T-cell (primary cell): ENCODE measurements around the gene VSIR. TPM values are rescaled to one million over a fixed set of nuclear protein-coding genes. Genes with fewer than 3 reads are reported as not detected.
A peak's percentile ranks its signal among the peaks of the same experiment; 100 is the strongest.

Source experiments
- ATAC-seq, 4 experiments: fragments of 200-7000 bp in 3 of 4; fragments of 150-1000 bp in 1 of 4; cut with Tn5 transposase; replicated peaks in 1 of 4; 1 replicate in 3 of 4; 2 replicates in 1 of 4; pipeline ENCODE4 v1.10.0; 2021; ENCODE audit warnings: moderate library complexity in 3 of 4, mild to moderate bottlenecking in 2 of 4, moderate number of reproducible peaks in 1 of 4
- CTCF ChIA-PET, 2 donors: fragments of 300-600 bp; sonication (Branson Sonifier 250); formaldehyde crosslinking; loops; one replicate each; lab custom pipeline; 2022; ENCODE audit warnings: antibody characterized with exemption in 2 of 2; lab: Charles Lee
- POLR2A ChIA-PET, 2 donors: fragments of 300-600 bp; sonication (Branson Sonifier 250); formaldehyde crosslinking; loops; one replicate each; lab custom pipeline; 2022; ENCODE audit warnings: antibody characterized with exemption in 2 of 2; lab: Charles Lee
- DNase-seq, 35 experiments: peaks; one replicate each; pipeline versions ENCODE4 v3.0.0 to v3.0.0-alpha.2; 2013 to 2023
- H3K27ac ChIP-seq: one replicate; pipeline ENCODE4 v1.5.1; 2013; ENCODE audit warnings: low read length
- H3K27me3 ChIP-seq, 2 experiments: replicated peaks in 1 of 2; 1 replicate in 1 of 2; 2 replicates in 1 of 2; pipeline versions ENCODE4 v1.6.1 to v1.7.0; 2013; ENCODE audit warnings: low read length in 1 of 2, mixed read lengths in 1 of 2; ENCODE audit not compliant: control insufficient read depth in 2 of 2, insufficient read depth in 2 of 2; ENCODE audit errors: extremely low read depth in 1 of 2
- H3K36me3 ChIP-seq, 2 donors: 1 replicate in 1 of 2; 2 replicates in 1 of 2; pipeline versions ENCODE4 v1.6.1 to v1.7.0; 2013; ENCODE audit warnings: low read length in 1 of 2; ENCODE audit not compliant: control insufficient read depth in 2 of 2, insufficient read depth in 1 of 2; ENCODE audit errors: extremely low read depth in 1 of 2
- H3K4me1 ChIP-seq, 2 experiments: 1 replicate in 1 of 2; 2 replicates in 1 of 2; pipeline versions ENCODE4 v1.6.1 to v1.7.0; 2013; ENCODE audit warnings: low read length in 2 of 2, mixed read lengths in 1 of 2; ENCODE audit not compliant: insufficient read depth in 2 of 2, control insufficient read depth in 1 of 2; ENCODE audit errors: extremely low read depth in 1 of 2
- H3K4me3 ChIP-seq, 2 donors: 1 replicate in 1 of 2; 2 replicates in 1 of 2; pipeline versions ENCODE4 v1.5.1 to v1.7.0; 2013; ENCODE audit warnings: mild to moderate bottlenecking in 2 of 2, low read length in 1 of 2, moderate library complexity in 1 of 2; ENCODE audit not compliant: control insufficient read depth in 1 of 2; ENCODE audit errors: extremely low read depth in 1 of 2
- H3K9me3 ChIP-seq: 2 replicates; pipeline ENCODE4 v1.7.0; 2013
- H3K27ac Mint-ChIP-seq, 2 donors: one replicate each; pipeline ENCODE4 v1.8.0; 2020 to 2021; ENCODE audit warnings: mild to moderate bottlenecking in 2 of 2, mixed read lengths in 2 of 2
- H3K27me3 Mint-ChIP-seq, 2 donors: one replicate each; pipeline ENCODE4 v1.8.0; 2021 to 2022; ENCODE audit warnings: mixed read lengths in 2 of 2
- H3K36me3 Mint-ChIP-seq: one replicate; pipeline ENCODE4 v1.8.0; 2021; ENCODE audit warnings: mixed read lengths
- H3K4me1 Mint-ChIP-seq, 3 donors: one replicate each; pipeline ENCODE4 v1.8.0; 2020 to 2022; ENCODE audit warnings: mixed read lengths in 3 of 3, mild to moderate bottlenecking in 1 of 3
- H3K4me3 Mint-ChIP-seq, 3 donors: one replicate each; pipeline ENCODE4 v1.8.0; 2020 to 2022; ENCODE audit warnings: mild to moderate bottlenecking in 3 of 3, mixed read lengths in 3 of 3, moderate library complexity in 3 of 3
- H3K9me3 Mint-ChIP-seq, 3 donors: one replicate each; pipeline ENCODE4 v1.8.0; 2020 to 2022; ENCODE audit warnings: mixed read lengths in 3 of 3
- WGBS: methylation state at CpG from one replicate; pipeline ENCODE4 v1.1.5; 2013; ENCODE audit warnings: missing lambda C conversion rate; ENCODE audit not compliant: insufficient coverage; 5-methylcytosine and 5-hydroxymethylcytosine counted together
- total RNA-seq, 35 experiments: library from RNA in 6 of 35; stranded (reverse) in 6 of 35; fragments of 120-200 nt in 1 of 35; gene quantifications; one replicate each; pipeline versions ENCODE4 v1.2.1 to v1.2.4 and lab custom pipeline; 2013 to 2026

The VSIR gene
- total RNA-seq, 5 donors from 2014 or later (not counting 1 experiment from before 2014, with no cell fraction given), result 81.4 to 134 (median 98.3) TPM

GRCh38 chr10:71727105-71727737 is 46.1 kb downstream of the VSIR start:
- Histone ChIP-seq H3K4me3 (peak overlapping the region; percentile 16 to 25), H3K9me3 (no peaks in the 10 kb centered on the region), H3K27ac (peak overlapping the region; percentile 95), H3K27me3 (no peaks in the 10 kb centered on the region), H3K36me3 (no peaks in the 10 kb centered on the region), H3K4me1 (peaks cover 49 to 97% of the 10 kb centered on the region in 2 experiments)
- Mint-ChIP-seq H3K36me3 (no peaks in the 10 kb centered on the region), H3K27me3 (no peaks in the 10 kb centered on the region), H3K4me1 (peaks cover 71 to 94% (median 88%) of the 10 kb centered on the region in 3 donors), H3K4me3 (peak overlapping the region; percentile 52 to 73 (median 57)), H3K9me3 (no peaks in the 10 kb centered on the region), H3K27ac (peak overlapping the region; percentile 98)
- ChIA-PET POLR2A (interaction anchor here (1.1 to 1.3 kb wide), 2 partner anchors 21 to 47 kb away, joined by 3 read pairs; no protein-coding TSS in a partner anchor), CTCF (interaction anchor here in 1 of 2 donors (0.7 to 1.9 kb wide), 3 partner anchors 22 to 592 kb away, joined by 4 to 10 read pairs (median 5); partner anchors contain the start of gene VSIR)
- DNase-seq, result peak in 34 of 35 experiments; percentile 35 to 76 (median 52)
- peak; percentile 64 to 81 (median 69) for ATAC-seq
- WGBS, result 4% methylated on average over 7 of the region's 12 CpGs

- DNase-seq (peak in 14 of 35 experiments; percentile 21 to 67 (median 36)), ATAC-seq (peak; percentile 41 to 53 (median 51))
- CTCF ChIA-PET, result interaction anchor here in 1 of 2 donors (1.3 to 1.9 kb wide), 3 partner anchors 9 to 47 kb away, joined by 3 to 10 read pairs (median 5); partner anchors contain the start of gene VSIR
- WGBS, result 5% methylated on average over 11 of the region's 11 CpGs
- Mint-ChIP-seq H3K9me3 (no peaks in the 10 kb centered on the region), H3K4me3 (peak overlapping the region; percentile 52 to 73 (median 57)), H3K36me3 (no peaks in the 10 kb centered on the region), H3K27ac (peak overlapping the region; percentile 98), H3K4me1 (peaks cover 71 to 93% (median 84%) of the 10 kb centered on the region in 3 donors), H3K27me3 (no peaks in the 10 kb centered on the region)
- Histone ChIP-seq H3K36me3 (no peaks in the 10 kb centered on the region), H3K27ac (peak overlapping the region; percentile 95), H3K4me3 (peak overlapping the region; percentile 5 to 25), H3K27me3 (no peaks in the 10 kb centered on the region), H3K4me1 (peaks cover 44 to 91% of the 10 kb centered on the region in 2 experiments), H3K9me3 (no peaks in the 10 kb centered on the region)
- POLR2A ChIA-PET, result interaction anchor here in 1 of 2 donors (1.1 kb wide), 1 partner anchor 48 kb away, joined by 3 read pairs; no protein-coding TSS in a partner anchor
Observed at GRCh38 chr10:71726580-71727104, 46.7 kb downstream of the VSIR start.

- Histone ChIP-seq H3K27me3 (no peaks in the 10 kb centered on the region), H3K4me1 (peaks cover 39 to 86% of the 10 kb centered on the region in 2 experiments), H3K27ac (peak overlapping the region; percentile 95), H3K9me3 (no peaks in the 10 kb centered on the region), H3K36me3 (no peaks in the 10 kb centered on the region), H3K4me3 (peak overlapping the region in 1 of 2 donors; percentile 5)
- no peaks in the 10 kb centered on the region for H3K36me3 Mint-ChIP-seq
- H3K4me3 Mint-ChIP-seq, result peak overlapping the region in 2 of 3 donors; percentile 49 to 73
- H3K4me1 Mint-ChIP-seq, result peaks cover 71 to 93% (median 81%) of the 10 kb centered on the region in 3 donors
- peak overlapping the region; percentile 98 for H3K27ac Mint-ChIP-seq
- ChIA-PET POLR2A (no interaction called here), CTCF (interaction anchor here (1.0 to 1.9 kb wide), 5 partner anchors 9 to 48 kb away, joined by 3 to 10 read pairs (median 5); partner anchors contain the start of gene VSIR (in 1 of the 2))
- peak in 11 of 35 experiments; percentile 29 to 71 (median 47) for DNase-seq
- H3K27me3 Mint-ChIP-seq, result no peaks in the 10 kb centered on the region
- ATAC-seq, result no peak
- H3K9me3 Mint-ChIP-seq, result no peaks in the 10 kb centered on the region
- WGBS, result 13% methylated on average over 4 of the region's 9 CpGs
Observed at GRCh38 chr10:71725998-71726579, 47.2 kb downstream of the VSIR start.

- 95% methylated on average over 14 of the region's 14 CpGs for WGBS
Observed at GRCh38 chr10:71725249-71725648, 48.1 kb downstream of the VSIR start.

GRCh38 chr10:71724539-71724938 is 48.8 kb downstream of the VSIR start:
- H3K4me3 ChIP-seq, result no peak overlapping the region
- DNase-seq (no peak), ATAC-seq (no peak)
- no peaks in the 10 kb centered on the region for H3K36me3 ChIP-seq
- no peaks in the 10 kb centered on the region for H3K27me3 ChIP-seq
- H3K9me3 ChIP-seq, result no peaks in the 10 kb centered on the region
- Mint-ChIP-seq H3K9me3 (no peaks in the 10 kb centered on the region), H3K36me3 (no peaks in the 10 kb centered on the region), H3K4me3 (no peak overlapping the region), H3K27ac (peak overlapping the region; percentile 98), H3K4me1 (peaks cover 64 to 88% (median 72%) of the 10 kb centered on the region in 3 donors), H3K27me3 (no peaks in the 10 kb centered on the region)
- H3K4me1 ChIP-seq, result peaks cover 39 to 85% of the 10 kb centered on the region in 2 experiments
- ChIA-PET POLR2A (no interaction called here), CTCF (interaction anchor here in 1 of 2 donors (1.1 kb wide), 1 partner anchor 12 kb away, joined by 4 read pairs; no protein-coding TSS in a partner anchor)
- peak overlapping the region; percentile 95 for H3K27ac ChIP-seq
- WGBS, result 96% methylated on average over 4 of the region's 6 CpGs

More at GRCh38 chr10:71725249-71725648, 48.1 kb downstream of the VSIR start:
- ChIA-PET CTCF (interaction anchor here in 1 of 2 donors (1.0 to 1.6 kb wide), 2 partner anchors 8 to 49 kb away, joined by 3 to 5 read pairs; no protein-coding TSS in a partner anchor), POLR2A (interaction anchor here in 1 of 2 donors (0.6 kb wide), 1 partner anchor 644 kb away, joined by 4 read pairs; no protein-coding TSS in a partner anchor)
- H3K4me1 ChIP-seq, result peaks cover 39 to 84% of the 10 kb centered on the region in 2 experiments
- no peak overlapping the region for H3K4me3 Mint-ChIP-seq
- peak overlapping the region; percentile 95 for H3K27ac ChIP-seq
- no peaks in the 10 kb centered on the region for H3K36me3 Mint-ChIP-seq
- no peak for DNase-seq
- no peaks in the 10 kb centered on the region for H3K9me3 Mint-ChIP-seq
- H3K4me3 ChIP-seq, result no peak overlapping the region
- H3K27me3 ChIP-seq, result no peaks in the 10 kb centered on the region
- H3K4me1 Mint-ChIP-seq, result peaks cover 69 to 93% (median 77%) of the 10 kb centered on the region in 3 donors
- no peaks in the 10 kb centered on the region for H3K9me3 ChIP-seq
- H3K27me3 Mint-ChIP-seq, result no peaks in the 10 kb centered on the region
- no peak for ATAC-seq
- peak overlapping the region; percentile 98 for H3K27ac Mint-ChIP-seq
- H3K36me3 ChIP-seq, result no peaks in the 10 kb centered on the region
